ENCODE data around the gene BOD1.
"Not testable (repeated sequence)": the region's sequence is repeated elsewhere in the genome, so short reads cannot be mapped to it uniquely, and the experiment has no call there.

The BOD1 gene

DNA sequence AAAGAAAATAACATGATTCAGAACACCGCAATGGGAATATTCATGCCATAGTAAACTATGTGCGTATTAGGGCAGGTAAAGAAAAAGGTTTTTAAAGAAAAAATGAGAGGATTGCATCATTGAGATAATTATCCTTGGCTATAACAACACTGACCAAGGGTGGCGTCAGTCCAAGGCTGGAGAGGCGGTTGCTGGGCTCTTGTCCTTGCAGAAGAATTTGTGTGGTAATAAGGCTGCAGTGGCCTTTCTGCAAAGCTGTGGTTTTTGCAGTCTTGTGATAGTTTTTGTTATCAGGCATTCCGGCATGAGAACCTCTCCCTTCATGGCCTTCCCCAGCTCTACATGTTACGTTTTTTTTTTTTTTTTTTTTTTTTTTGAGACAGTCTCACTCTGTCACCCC, 14.0 kb downstream of the BOD1 start:
- DNase-seq (no peak), ATAC-seq (no peak)
- Mint-ChIP-seq H3K27ac (peak overlapping the region in 1 of 2 donors; percentile 14), H3K4me1 (no peaks in the 10 kb centered on the region), H3K9me3 (no peaks in the 10 kb centered on the region), H3K27me3 (no peaks in the 10 kb centered on the region), H3K4me3 (no peak overlapping the region)

DNA sequence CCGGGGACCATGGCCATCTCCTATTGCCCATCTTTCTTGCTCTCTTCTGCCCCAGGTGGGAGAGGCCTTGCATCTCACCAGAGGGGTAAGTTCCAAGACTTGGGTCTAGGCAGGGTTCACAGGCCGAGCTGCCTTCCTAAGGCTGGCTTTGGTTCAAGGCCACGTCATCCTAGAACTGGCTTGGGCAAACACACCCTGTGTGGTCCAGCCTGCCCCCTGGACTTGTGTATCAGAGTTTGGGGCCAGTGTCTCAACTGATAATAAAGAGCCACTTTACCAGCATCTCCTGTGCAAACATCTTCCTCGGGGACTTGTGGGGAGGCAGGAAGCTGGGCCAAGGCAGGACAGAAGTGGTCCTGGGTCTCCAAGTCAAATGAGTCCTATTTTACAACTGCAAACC, 17.8 kb downstream of the BOD1 start:
- Mint-ChIP-seq H3K4me1 (no peaks in the 10 kb centered on the region), H3K4me3 (no peak overlapping the region), H3K9me3 (peaks cover 6 to 15% of the 10 kb centered on the region in 2 donors), H3K27me3 (no peaks in the 10 kb centered on the region), H3K27ac (no peak overlapping the region)
- ATAC-seq = peak; percentile 9
- DNase-seq = no peak

DNA sequence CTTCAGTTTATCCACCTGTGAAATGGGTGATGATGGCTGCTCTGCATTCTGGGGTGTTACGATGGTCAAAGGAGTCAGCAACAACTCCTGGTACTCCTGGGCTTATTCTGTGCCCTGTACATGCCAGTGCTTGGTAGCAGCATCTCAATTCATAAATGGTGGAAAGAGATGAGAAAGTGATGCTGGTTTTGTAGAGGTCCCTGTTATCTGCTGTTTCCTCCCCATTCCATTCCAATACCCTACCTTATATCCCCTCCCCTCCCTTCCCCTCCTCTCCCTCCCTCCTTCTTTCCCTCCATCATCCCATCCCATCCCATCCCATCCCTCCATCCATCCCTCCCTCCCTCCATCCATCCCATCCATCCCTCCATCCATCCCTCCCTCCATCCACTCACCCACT, 19.1 kb downstream of the BOD1 start:
- Mint-ChIP-seq H3K9me3 (peaks cover 15 to 29% of the 10 kb centered on the region in 2 donors), H3K27me3 (no peaks in the 10 kb centered on the region), H3K4me3 (no peak overlapping the region), H3K27ac (no peak overlapping the region), H3K4me1 (no peaks in the 10 kb centered on the region)
- ATAC-seq (no peak), DNase-seq (no peak)

DNA sequence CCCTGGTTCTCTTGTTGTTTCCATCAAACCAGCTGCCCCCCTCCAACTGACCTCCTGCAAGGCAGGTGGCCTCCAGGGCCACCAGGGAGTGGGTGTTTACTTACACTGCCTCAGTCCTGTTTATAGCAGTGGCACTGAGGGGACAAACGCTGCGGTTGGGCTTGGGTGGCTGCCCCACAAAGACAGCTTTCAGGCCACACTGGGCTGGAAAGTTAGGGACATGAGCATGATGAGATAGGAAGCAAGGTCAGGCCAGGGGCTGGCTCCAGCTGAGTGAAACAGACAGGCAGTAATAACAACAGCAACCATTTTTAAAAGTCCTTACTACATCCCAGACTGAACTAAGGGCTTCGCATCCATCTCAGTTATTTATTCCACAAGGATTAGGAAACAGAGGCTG, 20.6 kb downstream of the BOD1 start:
- peaks cover 22 to 36% of the 10 kb centered on the region in 2 donors for H3K9me3 Mint-ChIP-seq
- H3K27ac Mint-ChIP-seq = peak overlapping the region in 1 of 2 donors; percentile 31
- no peak for ATAC-seq
- H3K4me1 Mint-ChIP-seq = no peaks in the 10 kb centered on the region
- no peaks in the 10 kb centered on the region for H3K27me3 Mint-ChIP-seq
- no peak for DNase-seq
- H3K4me3 Mint-ChIP-seq = no peak overlapping the region

DNA sequence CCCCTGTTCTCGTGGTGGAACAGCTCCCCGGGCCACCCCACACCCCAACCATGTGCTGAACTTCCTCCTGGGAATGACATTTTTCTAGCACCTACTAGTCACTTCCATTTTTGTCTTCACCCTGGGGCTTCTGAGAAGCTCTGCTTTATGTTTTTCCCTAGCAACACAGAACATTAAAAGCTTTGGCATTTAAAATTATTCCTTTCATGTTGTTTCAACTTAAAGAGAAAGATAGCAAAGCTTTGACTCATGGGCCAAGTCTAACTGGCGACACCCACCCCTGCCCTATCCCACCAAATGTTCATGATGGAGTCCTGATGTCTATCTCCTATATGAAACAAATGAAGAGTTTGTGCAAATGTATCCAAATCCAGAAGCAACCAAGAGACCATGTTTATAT, 22.4 kb downstream of the BOD1 start:
- Mint-ChIP-seq H3K9me3 (peaks cover 35 to 50% of the 10 kb centered on the region in 2 donors), H3K27ac (no peak overlapping the region), H3K27me3 (no peaks in the 10 kb centered on the region), H3K4me3 (no peak overlapping the region), H3K4me1 (no peaks in the 10 kb centered on the region)
- ATAC-seq (no peak), DNase-seq (no peak)

DNA sequence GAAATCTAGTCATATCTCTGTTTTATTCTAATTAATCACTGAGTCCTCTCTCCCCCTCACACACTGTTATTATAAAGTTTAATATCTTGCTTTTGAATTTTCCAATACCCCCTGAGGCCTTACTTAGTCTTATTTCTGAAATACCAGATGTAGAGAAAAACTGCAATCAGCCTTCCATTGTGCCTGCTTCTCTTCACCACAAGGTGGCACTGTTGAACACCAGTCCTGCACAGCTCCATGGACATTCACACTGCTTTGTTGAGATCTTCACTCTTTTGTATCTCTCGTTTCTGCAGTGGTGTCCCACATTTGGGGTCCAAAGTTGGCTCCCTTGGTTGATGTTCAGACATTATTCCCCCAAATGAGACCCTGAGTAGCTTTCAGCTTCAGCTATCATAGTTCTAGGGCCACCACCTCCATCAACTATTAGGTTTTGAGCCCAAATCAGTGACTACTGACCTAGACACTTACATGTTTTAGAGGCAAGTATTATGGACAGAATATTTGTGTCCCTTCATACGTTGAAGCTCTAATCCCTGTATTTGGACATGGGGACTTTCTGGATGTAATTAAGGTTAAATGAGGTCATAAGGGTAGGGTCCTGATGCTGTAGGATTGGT, 24.3 kb downstream of the BOD1 start:
- peak; percentile 10 to 32 for DNase-seq
- Mint-ChIP-seq H3K27me3 (no peaks in the 10 kb centered on the region), H3K27ac (peak overlapping the region in 1 of 2 donors; percentile 30), H3K4me1 (no peaks in the 10 kb centered on the region), H3K4me3 (no peak overlapping the region), H3K9me3 (peaks cover 44 to 59% of the 10 kb centered on the region in 2 donors)
- no peak for ATAC-seq

DNA sequence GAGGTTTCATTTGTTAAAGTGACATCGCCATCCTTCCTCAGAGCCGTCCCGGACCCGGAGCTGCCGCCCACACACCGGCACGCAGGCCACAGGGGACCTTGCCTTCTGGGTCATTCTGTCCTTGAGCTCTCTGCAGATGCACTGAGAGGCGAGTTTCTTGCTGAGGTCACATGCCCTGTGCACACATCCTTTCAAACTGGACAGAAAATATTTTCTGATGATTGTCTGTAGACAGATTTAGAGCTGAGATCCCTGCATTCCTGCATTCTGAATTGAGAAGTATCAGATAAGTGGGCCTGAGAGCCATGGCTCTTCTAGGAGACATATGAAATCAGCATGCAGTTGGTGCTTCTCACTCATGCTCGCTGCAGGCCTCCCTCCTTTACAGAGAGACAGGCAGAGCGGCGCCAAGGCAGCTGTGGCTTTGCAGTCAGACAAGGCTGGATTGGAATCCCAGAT, 25.4 kb downstream of the BOD1 start:
- Mint-ChIP-seq H3K27me3 (no peaks in the 10 kb centered on the region), H3K4me1 (no peaks in the 10 kb centered on the region), H3K27ac (no peak overlapping the region), H3K9me3 (peaks cover 44 to 69% of the 10 kb centered on the region in 2 donors), H3K4me3 (no peak overlapping the region)
- DNase-seq (no peak), ATAC-seq (no peak)

DNA sequence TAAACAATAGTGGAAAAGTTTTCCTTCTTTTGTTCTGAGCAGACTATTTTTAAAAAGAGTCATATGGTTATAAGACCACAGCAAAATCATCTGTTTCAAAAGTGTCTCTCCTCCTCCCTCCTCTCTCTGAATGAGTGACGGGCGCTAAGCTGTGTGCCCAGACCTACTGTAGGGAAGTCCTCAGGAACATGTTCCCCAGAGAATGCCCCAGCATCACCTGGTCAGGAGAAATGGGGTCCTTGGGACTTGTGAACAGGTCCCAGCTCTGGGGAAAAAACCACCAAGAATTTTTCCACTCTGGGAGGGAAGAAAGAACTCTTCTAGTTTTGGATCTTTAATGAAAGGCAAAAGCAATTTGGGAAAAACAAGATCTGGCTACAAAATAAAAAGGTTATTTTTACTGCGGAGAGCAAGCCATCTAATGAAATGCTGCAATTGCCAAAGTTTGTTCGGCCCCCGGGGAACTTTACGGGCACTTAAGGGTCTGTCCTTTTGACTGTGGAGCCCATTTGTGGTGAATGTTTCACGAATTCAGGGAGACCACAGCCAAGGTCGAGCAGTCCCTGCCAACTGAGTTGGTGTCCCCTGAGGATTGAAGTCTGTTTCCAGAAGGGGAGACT, 25.9 kb downstream of the BOD1 start:
- H3K27me3 Mint-ChIP-seq = no peaks in the 10 kb centered on the region
- no peak overlapping the region for H3K4me3 Mint-ChIP-seq
- H3K27ac Mint-ChIP-seq = no peak overlapping the region
- DNase-seq (no peak), ATAC-seq (no peak)
- H3K9me3 Mint-ChIP-seq = peaks cover 44 to 65% of the 10 kb centered on the region in 2 donors
- H3K4me1 Mint-ChIP-seq = no peaks in the 10 kb centered on the region

DNA sequence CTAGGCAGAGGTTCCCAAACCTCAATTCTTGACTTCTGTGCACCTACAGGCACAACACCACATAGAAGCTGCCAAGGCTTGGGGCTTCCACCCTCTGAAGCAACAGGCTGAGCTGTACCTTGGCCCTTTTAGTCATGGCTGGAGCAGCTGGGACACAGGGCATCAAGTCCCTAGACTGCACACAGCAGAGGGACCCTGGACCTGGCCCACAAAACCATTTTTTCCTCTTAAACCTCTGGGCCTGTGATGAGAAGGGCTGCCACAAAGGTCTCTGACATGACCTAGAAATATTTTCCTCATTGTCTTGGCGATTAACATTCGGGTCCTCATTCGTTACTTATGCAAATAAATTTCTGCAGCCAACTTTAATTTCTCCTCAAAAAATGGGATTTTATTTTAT, 30.3 kb downstream of the BOD1 start:
- H3K27ac Mint-ChIP-seq, H3K4me1 Mint-ChIP-seq, ATAC-seq, DNase-seq, H3K4me3 Mint-ChIP-seq: not testable (repeated sequence)
- Mint-ChIP-seq H3K9me3 (peaks cover 22 to 41% of the 10 kb centered on the region in 2 donors), H3K27me3 (peaks cover 12% of the 10 kb centered on the region)

DNA sequence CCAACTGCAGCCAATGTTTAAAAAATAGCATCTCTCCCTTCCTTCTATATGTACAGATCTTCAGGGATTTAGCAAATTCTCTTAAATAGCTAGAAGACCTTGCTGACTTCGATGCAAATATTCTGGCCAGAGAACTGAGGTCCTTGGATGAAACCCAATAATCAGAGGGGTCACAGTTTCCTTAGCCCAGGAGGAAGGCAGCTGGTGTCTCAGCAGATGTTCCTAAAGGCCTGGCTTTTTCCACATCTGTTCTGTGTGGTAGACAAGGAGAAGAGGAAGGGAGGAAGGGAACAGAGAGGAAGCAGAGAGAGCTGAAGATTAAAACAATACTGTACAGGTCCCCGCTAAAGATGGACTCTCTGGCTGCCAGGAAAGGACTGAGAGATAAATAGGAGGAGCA, 33.1 kb downstream of the BOD1 start:
- H3K27me3 Mint-ChIP-seq = peaks cover 12% of the 10 kb centered on the region
- H3K4me3 Mint-ChIP-seq = no peak overlapping the region
- H3K9me3 Mint-ChIP-seq = peaks cover 13 to 34% of the 10 kb centered on the region in 2 donors

DNA sequence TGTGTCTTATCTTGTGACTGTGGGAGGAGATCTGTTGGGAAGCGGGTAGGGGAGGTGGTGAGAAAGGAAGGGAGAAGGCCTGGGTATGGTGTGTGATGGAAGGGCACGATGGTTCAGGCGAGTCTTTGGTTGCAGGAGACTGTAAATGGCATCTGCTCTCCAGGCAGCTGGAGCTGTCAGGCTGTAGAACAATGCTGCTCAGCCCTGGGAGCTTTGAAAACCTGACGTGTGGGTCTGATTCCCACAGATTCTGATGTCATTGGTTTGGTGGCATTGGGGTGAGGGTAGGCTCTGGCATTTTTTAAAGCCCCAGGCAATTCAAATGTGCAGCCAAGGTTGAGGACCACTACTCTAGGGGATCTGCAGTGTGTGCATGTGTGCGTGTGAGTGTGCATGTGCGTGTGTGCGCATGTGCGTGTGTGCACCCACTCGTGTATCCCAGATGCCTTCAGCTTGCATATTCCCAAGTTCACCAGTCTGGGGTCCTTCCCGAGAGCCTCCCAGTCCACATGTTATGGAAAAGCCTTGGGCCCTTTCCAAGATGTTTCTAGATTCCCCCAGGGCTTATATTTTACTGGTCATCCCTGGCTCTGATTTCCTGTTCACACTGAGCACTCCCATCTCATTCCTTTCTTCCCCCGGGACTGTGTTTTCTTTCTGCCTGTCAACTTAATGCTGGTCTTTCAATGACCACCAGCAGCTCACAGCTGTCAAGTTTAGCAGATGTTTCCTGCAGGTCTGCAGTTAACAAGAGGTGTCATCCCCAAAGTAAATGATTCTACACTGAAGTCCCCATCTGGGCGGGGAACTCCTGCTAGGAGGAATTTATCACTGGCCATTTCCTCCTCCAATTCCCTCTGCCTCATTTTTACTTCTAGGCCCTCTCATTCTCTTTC, 34.0 kb downstream of the BOD1 start:
- DNase-seq (no peak), ATAC-seq (no peak)
- H3K9me3 Mint-ChIP-seq = peaks cover 8 to 28% of the 10 kb centered on the region in 2 donors
- no peak overlapping the region for H3K27ac Mint-ChIP-seq
- H3K4me3 Mint-ChIP-seq = no peak overlapping the region
- H3K4me1 Mint-ChIP-seq = no peaks in the 10 kb centered on the region
- H3K27me3 Mint-ChIP-seq = peaks cover 12% of the 10 kb centered on the region

More for the DNA sequence above, 33.1 kb downstream of the BOD1 start:
- Mint-ChIP-seq H3K27ac (no peak overlapping the region), H3K4me1 (no peaks in the 10 kb centered on the region)
- DNase-seq = no peak
- ATAC-seq = no peak

DNA sequence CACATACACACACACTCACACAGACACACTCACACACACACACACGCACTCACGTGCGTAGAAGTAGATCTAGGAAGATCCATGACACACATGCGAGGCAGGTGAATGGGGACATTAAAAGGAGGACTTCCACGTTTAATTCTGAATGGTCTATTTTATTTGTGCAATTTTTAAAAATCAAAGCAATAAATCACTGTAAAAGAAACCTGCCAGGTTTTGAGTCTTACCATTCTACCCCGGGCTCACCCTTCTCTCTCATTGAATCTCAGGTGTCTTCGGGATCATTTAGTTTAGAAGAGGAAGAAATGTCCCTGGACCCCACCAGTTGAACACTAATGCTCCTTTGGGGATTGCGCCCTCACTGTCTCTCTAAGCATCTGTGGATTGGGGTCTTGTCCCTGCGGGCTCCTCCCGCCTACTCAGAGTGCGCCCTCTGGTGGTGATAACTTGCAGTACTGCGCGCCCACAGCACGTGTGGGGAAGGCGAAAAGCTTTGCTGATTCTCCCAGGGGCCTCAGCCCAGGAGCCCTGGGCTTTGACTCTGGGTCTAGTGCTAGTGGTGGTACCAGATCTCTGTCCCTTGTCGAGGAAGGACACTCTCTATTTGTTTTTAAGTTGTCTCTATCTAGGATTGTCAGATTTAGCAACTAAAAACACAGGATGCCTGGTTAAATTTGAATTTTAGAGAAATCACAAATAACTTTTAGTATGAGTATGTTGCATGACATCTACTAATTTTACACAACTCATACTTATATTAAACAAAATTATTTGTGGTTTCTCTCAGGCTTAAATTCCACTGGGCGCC, 34.8 kb downstream of the BOD1 start:
- H3K4me1 Mint-ChIP-seq = no peaks in the 10 kb centered on the region
- H3K9me3 Mint-ChIP-seq = peaks cover 8 to 21% of the 10 kb centered on the region in 2 donors
- DNase-seq = peak; percentile 47 to 51
- H3K27me3 Mint-ChIP-seq = peaks cover 12% of the 10 kb centered on the region
- peak; percentile 60 for ATAC-seq
- no peak overlapping the region for H3K4me3 Mint-ChIP-seq
- H3K27ac Mint-ChIP-seq = no peak overlapping the region

DNA sequence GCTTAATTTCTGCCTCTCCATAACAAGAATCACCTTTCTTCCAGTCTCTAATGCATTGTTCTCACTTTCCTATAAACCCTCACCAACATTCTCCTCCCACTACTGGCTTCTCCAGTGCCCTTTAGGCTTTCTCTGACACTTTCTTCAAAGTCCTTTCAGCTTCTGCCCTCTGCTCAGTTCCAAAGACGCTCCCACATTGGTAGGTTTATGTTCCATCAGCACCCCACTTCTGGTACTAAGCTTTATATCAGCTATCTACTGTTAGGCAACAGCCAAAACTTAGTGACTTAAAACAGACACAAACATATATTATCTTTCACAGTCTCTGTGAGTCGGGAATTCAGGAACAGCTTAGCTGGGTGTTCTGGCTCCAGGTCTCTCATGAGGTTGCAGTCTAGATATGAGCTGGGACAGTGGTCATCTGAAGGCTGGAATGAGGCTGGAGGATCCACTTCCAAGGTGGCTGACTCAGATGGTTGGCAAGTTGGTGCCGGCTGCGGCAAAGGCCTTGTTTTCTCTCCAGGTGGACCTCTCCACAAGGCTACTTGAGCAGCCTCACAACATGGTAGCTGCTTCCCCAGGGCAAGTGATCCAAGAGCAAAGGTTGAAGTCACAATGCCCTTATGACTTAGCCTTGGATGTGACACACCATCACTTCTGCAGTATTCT, 37.4 kb downstream of the BOD1 start:
- no peak for ATAC-seq
- DNase-seq = no peak
- Mint-ChIP-seq H3K4me1 (no peaks in the 10 kb centered on the region), H3K9me3 (peaks cover 8 to 10% of the 10 kb centered on the region in 2 donors), H3K27me3 (peaks cover 22% of the 10 kb centered on the region), H3K4me3 (no peak overlapping the region), H3K27ac (no peak overlapping the region)

DNA sequence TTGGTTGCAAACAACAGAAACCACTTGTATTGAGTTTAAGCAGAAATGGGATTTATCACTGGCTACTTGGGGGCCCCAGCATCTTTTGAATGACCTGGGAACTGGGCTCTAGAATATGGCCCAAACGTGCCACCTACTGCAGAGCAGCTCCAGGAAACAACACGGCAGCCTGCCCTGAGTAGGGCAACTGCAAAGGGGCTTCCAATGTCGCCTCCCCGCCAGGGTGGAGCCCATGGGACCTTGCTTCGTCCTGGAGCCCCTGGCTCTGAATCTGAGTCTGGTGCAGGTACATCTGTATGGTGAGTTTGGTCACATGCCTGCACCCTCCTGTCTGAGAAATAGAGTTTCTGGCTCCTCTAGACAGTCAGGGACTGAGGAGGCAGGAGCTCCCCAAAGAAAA, 38.6 kb downstream of the BOD1 start:
- ATAC-seq = no peak
- no peak overlapping the region for H3K4me3 Mint-ChIP-seq
- H3K27me3 Mint-ChIP-seq = peaks cover 24% of the 10 kb centered on the region
- H3K9me3 Mint-ChIP-seq = peaks cover 8 to 10% of the 10 kb centered on the region in 2 donors
- H3K27ac Mint-ChIP-seq = no peak overlapping the region
- DNase-seq = no peak
- peaks cover 6% of the 10 kb centered on the region for H3K4me1 Mint-ChIP-seq

DNA sequence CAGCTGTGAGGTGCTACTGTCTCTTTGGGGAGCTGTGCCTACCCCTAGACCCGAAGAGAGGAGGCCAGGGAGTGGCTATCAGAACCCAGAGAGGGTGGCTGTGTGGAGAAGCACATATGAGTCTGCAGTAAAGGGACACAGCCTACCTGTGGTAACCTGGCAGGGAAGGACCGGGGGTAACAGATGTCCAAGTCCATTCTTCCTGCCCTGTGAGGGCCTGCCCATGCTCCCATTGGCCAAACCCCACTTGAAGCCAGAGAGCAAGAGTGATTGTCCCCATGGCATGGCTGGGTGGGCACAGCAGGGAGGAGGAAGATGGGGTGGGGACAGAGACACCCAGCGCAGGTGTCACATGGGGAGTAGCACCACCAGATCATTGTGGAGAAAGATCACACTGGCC, 39.3 kb downstream of the BOD1 start:
- Mint-ChIP-seq H3K4me3 (no peak overlapping the region), H3K27me3 (peaks cover 30% of the 10 kb centered on the region), H3K27ac (no peak overlapping the region), H3K4me1 (peaks cover 12% of the 10 kb centered on the region), H3K9me3 (peaks cover 8 to 10% of the 10 kb centered on the region in 2 donors)
- no peak for ATAC-seq
- DNase-seq = no peak
